Measurements from ENCODE around the gene ATP2B2. TPM values are rescaled to one million over a fixed set of nuclear protein-coding genes. Genes with fewer than 3 reads are reported as not detected.

Gene ATP2B2
- total RNA-seq, 1 donor from 2014 or later, result not detected

GRCh38 chr3:10435850-10436249 is 69.5 kb downstream of the ATP2B2 start:
- Histone ChIP-seq H3K9me3 (ENCODE audit: low read depth) (no peaks in the 10 kb centered on the region), H3K4me2 (no peak overlapping the region), H3K4me3 (no peak overlapping the region), H2AFZ (replicated peaks) (no peak overlapping the region), H3K9ac (no peak overlapping the region), H3K4me1 (no peaks in the 10 kb centered on the region), H3K27me3 (no peaks in the 10 kb centered on the region), H3K36me3 (no peaks in the 10 kb centered on the region), H3K79me2 (ENCODE audit: low read depth) (no peaks in the 10 kb centered on the region), H4K20me1 (ENCODE audit: low read depth) (no peaks in the 10 kb centered on the region), H3K27ac (no peak overlapping the region), H3F3A (ENCODE audit: low read depth) (no peaks in the 10 kb centered on the region)
- Mint-ChIP-seq H3K4me3 (no peak overlapping the region), H3K27me3 (ENCODE audit: insufficient read depth, low read depth) (peaks cover 5% of the 10 kb centered on the region), H3K4me1 (peaks cover 6% of the 10 kb centered on the region), H3K9me3 (no peaks in the 10 kb centered on the region), H3K27ac (no peak overlapping the region), H3K36me3 (no peaks in the 10 kb centered on the region)
- TF ChIP-seq EZH2 (IDR thresholded peaks at IDR 0.05) (no peak), EZH2phosphoT487 (IDR thresholded peaks at IDR 0.05) (no peak), CTCF (IDR thresholded peaks at IDR 0.05) (no peak)
- DNase-seq (ENCODE audit: low spot score), result no peak

GRCh38 chr3:10434938-10435336 is 70.4 kb downstream of the ATP2B2 start:
- no peak for DNase-seq (ENCODE audit: low spot score)
- Histone ChIP-seq H3K4me3 (no peak overlapping the region), H3F3A (ENCODE audit: low read depth) (no peaks in the 10 kb centered on the region), H3K9ac (no peak overlapping the region), H3K27ac (no peak overlapping the region), H3K36me3 (no peaks in the 10 kb centered on the region), H3K9me3 (ENCODE audit: low read depth) (no peaks in the 10 kb centered on the region), H4K20me1 (ENCODE audit: low read depth) (no peaks in the 10 kb centered on the region), H3K4me1 (no peaks in the 10 kb centered on the region), H3K79me2 (ENCODE audit: low read depth) (no peaks in the 10 kb centered on the region), H3K4me2 (no peak overlapping the region), H2AFZ (replicated peaks) (no peak overlapping the region), H3K27me3 (no peaks in the 10 kb centered on the region)
- TF ChIP-seq EZH2phosphoT487 (IDR thresholded peaks at IDR 0.05), result no peak
- no peak for TF ChIP-seq EZH2 (IDR thresholded peaks at IDR 0.05)
- TF ChIP-seq CTCF (IDR thresholded peaks at IDR 0.05), result no peak
- peaks cover 8% of the 10 kb centered on the region for H3K27me3 Mint-ChIP-seq (ENCODE audit: insufficient read depth, low read depth)
- no peaks in the 10 kb centered on the region for H3K36me3 Mint-ChIP-seq
- H3K4me1 Mint-ChIP-seq, result peaks cover 6% of the 10 kb centered on the region
- no peaks in the 10 kb centered on the region for H3K9me3 Mint-ChIP-seq
- H3K4me3 Mint-ChIP-seq, result no peak overlapping the region
- no peak overlapping the region for H3K27ac Mint-ChIP-seq

GRCh38 chr3:10434144-10434937 is 71.0 kb downstream of the ATP2B2 start:
- no peaks in the 10 kb centered on the region for H3K36me3 Mint-ChIP-seq
- no peaks in the 10 kb centered on the region for H3F3A ChIP-seq (ENCODE audit: low read depth)
- peaks cover 6% of the 10 kb centered on the region for H3K4me1 Mint-ChIP-seq
- H3K27me3 ChIP-seq, result no peaks in the 10 kb centered on the region
- no peaks in the 10 kb centered on the region for H3K9me3 Mint-ChIP-seq
- H3K9me3 ChIP-seq (ENCODE audit: low read depth), result no peaks in the 10 kb centered on the region
- no peak overlapping the region for H2AFZ ChIP-seq (replicated peaks)
- H3K4me2 ChIP-seq, result no peak overlapping the region
- H3K36me3 ChIP-seq, result no peaks in the 10 kb centered on the region
- TF ChIP-seq EZH2phosphoT487 (IDR thresholded peaks at IDR 0.05) (no peak), EZH2 (IDR thresholded peaks at IDR 0.05) (no peak)
- H3K4me3 ChIP-seq, result no peak overlapping the region
- no peak overlapping the region for H3K27ac Mint-ChIP-seq
- H3K4me1 ChIP-seq, result no peaks in the 10 kb centered on the region
- no peak overlapping the region for H3K9ac ChIP-seq
- no peak overlapping the region for H3K27ac ChIP-seq
- H4K20me1 ChIP-seq (ENCODE audit: low read depth), result no peaks in the 10 kb centered on the region
- peaks cover 8% of the 10 kb centered on the region for H3K27me3 Mint-ChIP-seq (ENCODE audit: insufficient read depth, low read depth)
- no peak overlapping the region for H3K4me3 Mint-ChIP-seq
- no peak for DNase-seq (ENCODE audit: low spot score)
- no peaks in the 10 kb centered on the region for H3K79me2 ChIP-seq (ENCODE audit: low read depth)

- Histone ChIP-seq H3K9ac (no peak overlapping the region), H2AFZ (replicated peaks) (no peak overlapping the region), H3K9me3 (ENCODE audit: low read depth) (no peaks in the 10 kb centered on the region), H3K79me2 (ENCODE audit: low read depth) (no peaks in the 10 kb centered on the region), H3K4me1 (no peaks in the 10 kb centered on the region), H3K27ac (no peak overlapping the region), H3K4me3 (no peak overlapping the region), H4K20me1 (ENCODE audit: low read depth) (no peaks in the 10 kb centered on the region), H3K4me2 (no peak overlapping the region), H3K27me3 (no peaks in the 10 kb centered on the region), H3K36me3 (no peaks in the 10 kb centered on the region), H3F3A (ENCODE audit: low read depth) (no peaks in the 10 kb centered on the region)
- no peak for DNase-seq (ENCODE audit: low spot score)
- Mint-ChIP-seq H3K4me1 (peaks cover 10% of the 10 kb centered on the region), H3K27me3 (ENCODE audit: insufficient read depth, low read depth) (peaks cover 8% of the 10 kb centered on the region), H3K27ac (peak overlapping the region; percentile 50), H3K36me3 (no peaks in the 10 kb centered on the region), H3K9me3 (no peaks in the 10 kb centered on the region), H3K4me3 (no peak overlapping the region)
- TF ChIP-seq CTCF (IDR thresholded peaks at IDR 0.05) (no peak), EZH2 (IDR thresholded peaks at IDR 0.05) (no peak), EZH2phosphoT487 (IDR thresholded peaks at IDR 0.05) (no peak)
These were observed 72.5 kb downstream of the ATP2B2 start for GRCh38 chr3:10432931-10433330.
